ENCODE measurements around the gene ADD2.
"Not testable (repeated sequence)": the region's sequence is repeated elsewhere in the genome, so short reads cannot be mapped to it uniquely, and the experiment has no call there.

ADD2 gene, protein sequence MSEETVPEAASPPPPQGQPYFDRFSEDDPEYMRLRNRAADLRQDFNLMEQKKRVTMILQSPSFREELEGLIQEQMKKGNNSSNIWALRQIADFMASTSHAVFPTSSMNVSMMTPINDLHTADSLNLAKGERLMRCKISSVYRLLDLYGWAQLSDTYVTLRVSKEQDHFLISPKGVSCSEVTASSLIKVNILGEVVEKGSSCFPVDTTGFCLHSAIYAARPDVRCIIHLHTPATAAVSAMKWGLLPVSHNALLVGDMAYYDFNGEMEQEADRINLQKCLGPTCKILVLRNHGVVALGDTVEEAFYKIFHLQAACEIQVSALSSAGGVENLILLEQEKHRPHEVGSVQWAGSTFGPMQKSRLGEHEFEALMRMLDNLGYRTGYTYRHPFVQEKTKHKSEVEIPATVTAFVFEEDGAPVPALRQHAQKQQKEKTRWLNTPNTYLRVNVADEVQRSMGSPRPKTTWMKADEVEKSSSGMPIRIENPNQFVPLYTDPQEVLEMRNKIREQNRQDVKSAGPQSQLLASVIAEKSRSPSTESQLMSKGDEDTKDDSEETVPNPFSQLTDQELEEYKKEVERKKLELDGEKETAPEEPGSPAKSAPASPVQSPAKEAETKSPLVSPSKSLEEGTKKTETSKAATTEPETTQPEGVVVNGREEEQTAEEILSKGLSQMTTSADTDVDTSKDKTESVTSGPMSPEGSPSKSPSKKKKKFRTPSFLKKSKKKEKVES

DNA sequence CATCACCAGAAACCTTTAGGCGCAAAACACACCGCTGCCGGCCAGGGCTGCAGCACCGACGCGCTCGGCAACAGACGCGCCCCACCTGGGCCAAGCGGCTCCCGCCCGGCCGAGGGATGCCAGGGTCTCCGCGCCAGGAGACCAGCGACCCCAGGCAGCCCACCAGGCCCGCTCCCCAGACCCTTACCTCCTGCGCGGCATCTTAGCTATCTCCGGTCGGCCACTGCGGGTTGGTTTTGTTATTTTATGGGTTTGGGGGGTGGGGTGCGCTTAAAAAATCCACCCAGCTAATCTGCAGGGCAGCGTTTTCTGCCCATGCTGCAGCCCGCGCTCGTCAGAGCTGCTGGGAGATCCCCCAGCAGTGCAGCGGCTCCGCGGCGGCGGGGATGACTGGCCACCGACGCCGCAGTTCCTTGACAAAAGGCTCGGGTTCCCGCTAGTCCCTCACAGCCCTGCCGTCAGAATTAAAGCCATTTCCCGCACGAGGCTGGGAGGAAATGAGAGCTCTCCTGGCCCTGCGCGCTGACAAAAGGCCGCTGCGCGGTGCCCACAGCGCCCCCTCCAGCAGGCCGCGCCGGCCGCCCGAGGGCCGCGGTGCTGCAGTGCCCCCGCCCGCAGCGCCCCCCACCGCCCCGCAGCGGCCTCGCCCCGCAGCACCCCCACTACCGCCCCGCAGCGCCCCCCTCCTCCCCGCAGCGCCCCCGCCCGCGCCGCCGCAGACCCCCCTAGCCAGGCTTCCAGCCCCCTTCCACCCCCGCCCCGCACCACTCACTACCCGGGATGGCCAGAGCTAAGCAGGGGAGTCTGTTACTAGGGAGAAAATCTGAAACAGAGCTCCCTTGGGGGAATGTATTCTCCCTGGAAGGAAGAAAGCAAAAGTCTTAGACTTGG lies at the start of gene ADD2:
TSS of gene ADD2 (minus strand) at position 502 of the 891 bp plus-strand sequence. CDS start 61,792 bp downstream, outside the sequence.
- DNase-seq (ENCODE audit: low read depth) = no peak

DNA sequence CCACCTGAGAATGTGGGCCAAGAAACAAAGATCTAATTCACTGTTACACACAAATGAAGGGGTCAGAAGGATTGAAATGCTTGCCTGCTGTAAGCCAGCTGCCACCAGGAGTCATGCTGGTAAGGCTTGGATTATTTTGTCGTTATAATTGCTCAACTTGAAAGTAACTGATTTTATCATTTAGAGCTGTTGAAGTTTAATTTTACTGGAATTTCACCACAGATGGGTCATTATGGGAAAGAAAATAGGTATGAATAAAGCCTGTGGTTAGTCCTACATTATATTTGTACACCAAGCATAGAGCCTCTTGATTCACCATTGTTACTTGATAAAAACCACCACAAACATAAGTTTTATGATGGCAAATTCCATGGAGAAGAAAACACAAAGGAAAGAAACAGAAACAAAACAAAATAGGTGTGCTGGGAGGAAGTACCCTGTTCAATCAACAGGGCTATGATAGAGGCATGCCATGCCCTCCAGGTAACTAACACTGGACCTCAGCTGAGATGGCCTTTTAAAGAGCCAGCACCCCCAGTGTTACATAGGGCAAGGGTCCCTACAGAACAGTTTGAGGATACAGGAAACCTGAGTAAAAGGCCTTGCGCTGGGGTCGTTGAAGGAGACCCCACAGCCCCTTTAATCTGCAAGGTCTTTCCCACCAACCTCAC lies 49.4 kb upstream of the ADD2 start:
- DNase-seq (ENCODE audit: low read depth) = no peak

DNA sequence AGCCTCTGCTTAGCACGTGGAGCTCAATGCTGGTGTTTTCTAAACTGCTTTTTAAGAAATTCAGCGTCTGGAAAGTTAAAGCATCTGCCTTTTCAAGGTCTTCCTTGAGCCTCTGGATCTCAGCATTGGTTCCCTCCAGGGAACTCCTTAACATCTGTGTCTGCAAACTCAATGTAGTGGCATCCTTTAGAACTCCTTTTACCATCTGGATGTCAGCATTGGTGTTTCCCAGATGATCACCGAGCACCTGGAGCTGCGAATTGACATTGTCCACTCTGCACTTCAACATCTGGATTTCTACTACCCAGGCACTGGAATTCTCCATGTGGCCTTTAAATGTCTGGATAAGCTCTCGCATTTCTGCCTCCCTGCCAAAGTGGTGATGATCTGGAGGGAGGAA lies 48.7 kb upstream of the ADD2 start:
- no peak for DNase-seq (ENCODE audit: low read depth)

DNA sequence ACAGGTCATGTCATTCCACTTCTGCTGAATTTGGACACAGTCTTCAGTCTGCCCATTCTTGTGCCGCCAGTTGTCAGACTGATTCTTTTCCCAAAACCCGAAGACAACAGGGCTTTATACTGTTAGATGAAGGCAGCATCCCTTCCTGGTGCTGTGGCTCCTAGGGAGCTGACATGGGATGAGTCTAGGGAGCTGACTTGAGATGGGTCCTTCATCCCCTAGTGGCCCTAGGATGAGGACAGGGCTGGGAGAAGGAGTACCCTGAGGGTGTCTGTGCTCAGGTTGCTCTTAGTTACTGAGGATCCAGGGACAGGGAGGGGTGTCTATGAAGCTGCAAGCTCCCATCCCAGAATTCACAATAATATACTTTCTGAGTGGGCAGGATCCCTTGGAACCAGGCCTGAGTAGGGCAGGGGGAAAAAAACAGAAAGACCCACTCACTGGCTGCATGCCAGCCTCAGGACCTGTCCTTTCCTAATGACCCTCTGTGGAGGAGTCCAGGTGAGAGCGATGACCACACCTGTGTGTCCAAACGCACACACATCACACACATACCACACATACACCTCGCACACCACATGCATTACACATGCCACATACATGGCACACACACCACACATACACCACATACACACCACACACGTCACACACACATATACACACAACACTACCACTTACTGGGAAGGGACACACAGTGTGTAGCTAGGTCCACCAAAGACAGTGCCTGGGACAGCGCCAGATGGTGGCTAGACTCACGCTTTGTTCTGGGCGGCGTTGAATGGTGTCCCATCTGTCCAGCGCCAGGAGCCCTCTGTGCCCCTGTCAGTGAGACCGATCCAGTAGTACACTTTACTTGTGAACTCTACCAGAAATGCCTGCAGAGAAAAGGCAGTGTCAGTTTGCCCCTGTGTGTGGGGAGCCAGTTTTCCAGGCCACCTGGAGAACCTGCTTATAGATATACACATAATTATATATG lies 41.3 kb upstream of the ADD2 start:
- no peak for DNase-seq (ENCODE audit: low read depth)

DNA sequence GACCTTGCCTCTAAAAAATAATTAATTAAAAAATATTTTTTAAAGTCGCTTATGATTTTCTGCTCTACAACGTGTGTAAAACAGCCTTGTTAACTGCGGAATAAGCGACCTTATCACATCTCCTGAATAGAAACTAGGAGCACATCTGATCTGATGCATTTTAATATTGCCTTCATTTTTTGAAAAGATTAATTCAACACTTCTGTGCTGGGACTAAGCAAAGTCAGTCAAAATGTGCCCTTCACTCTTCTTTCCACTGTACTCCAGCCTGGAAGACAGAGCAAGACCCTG lies 39.8 kb upstream of the ADD2 start:
- no peak for DNase-seq (ENCODE audit: low read depth)

DNA sequence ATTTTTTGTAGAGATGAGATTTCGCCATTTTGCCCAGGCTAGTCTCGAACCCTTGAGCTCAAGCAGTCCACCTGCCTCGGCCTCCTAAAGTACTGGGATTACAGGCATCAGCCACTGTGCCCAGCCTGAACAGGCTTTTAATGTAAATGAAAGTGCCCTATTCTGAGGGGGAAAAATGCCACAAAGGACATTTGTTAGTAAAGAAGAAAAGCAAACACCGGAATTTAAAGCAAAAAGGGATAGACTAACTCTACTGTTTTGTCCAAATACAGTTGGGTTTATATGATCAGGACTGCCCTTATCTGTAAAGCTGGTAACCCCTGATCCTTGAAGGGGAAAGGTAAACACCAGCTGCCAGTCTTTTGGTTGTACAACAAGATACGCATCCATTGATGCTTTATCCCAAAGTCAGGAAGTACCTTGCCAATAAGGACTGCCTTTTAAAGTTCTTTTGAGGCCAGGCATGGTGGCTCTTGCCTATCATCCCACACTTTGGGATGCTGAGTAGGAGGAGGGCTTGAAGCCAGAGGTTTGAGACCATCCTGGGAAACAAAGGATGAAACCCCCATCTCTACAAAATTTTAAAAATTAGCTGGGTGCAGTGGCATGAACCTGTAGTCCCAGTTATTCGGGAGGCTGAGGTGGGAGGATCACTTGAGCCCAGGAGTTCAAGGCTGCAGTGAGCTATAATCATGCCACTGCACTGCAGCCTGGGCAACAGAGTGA lies 39.3 kb upstream of the ADD2 start:
- no peak for DNase-seq (ENCODE audit: low read depth)

DNA sequence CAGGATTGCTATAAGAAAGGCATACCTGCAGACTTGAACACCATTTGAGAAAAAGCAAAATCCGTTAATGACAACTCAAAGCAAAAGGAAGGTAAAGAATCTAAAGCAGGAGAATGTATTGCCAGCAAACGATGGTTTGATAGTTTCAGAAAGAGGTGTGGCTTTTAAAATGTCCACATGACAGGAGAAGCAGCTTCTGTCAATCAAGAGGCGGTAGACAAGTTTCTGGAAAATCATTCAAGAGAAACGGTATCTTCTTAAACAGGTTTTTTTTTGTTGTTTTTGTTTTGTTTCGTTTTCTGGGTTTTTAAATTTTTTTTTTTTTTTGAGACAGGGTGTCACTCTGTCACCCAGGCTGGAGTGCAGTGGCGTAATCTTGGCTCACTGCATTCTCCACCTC lies 38.6 kb upstream of the ADD2 start:
- no peak for DNase-seq (ENCODE audit: low read depth)

DNA sequence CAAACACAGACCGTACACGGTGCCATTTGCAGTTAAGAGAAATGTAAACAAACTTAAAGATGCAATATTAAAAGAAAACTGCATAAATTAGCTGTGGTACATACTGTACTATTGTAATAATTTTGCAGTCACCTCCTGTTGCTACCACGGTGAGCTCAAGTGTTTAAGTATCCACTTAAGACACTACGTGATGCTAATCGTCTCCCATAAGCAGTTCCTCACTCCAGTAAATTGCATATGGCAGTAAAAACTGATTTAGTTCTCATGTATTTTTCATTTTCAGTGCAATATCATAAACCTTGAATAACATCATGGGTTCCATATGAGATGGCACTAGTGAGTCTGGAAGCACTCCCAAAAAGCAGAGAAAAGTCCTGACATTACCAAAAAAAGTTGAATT lies 38.0 kb upstream of the ADD2 start:
- DNase-seq (ENCODE audit: low read depth) = no peak

DNA sequence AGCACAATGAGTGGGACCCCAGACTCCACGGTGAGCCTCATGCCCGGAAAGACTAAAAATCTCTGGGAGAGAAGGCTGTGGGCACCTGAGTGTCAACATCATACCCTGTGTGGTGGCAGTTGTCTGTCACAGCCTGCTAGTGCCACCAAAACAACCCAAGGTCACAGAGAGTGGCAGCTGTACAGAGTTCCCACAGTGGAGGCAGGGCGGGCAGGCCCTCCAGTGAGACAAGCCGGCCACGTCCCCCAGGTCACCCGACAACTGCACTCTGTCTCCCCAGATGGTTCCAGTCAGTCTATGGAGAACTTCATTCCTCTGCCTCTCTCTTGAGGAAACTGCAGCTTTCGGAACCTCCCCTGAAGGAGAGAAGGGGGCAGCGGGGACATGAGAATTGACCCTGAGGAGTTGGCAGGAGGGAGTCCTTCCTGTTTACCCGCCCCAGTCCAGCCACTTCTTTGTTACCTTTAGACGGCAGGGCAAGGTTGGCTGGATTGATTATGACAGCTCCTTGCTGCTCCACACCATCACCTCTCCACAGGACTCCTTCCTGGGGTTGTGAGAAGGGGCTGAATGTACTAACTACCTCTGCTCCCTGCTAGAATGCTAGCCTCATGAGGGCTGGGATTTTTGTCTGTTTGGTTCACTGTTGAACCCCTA lies 33.7 kb upstream of the ADD2 start:
- DNase-seq (ENCODE audit: low read depth) = no peak

DNA sequence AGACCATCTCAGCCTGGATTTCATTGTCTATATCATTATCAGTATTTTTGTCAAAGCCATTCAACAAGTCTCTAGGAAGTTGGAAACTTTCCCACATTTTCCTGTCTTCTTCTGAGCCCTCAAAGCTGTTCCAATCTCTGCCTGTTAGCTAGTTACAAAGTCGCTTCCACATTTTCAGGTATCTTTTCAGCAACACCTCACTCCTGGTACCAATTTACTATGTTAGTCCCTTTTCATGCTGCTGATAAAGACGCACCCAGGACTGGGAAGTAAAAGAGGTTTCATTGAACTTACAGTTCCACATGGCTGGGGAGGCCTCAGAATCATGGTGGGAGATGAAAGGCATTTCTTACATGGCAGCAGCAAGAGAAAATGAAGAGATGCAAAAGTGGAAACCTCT lies 31.7 kb upstream of the ADD2 start:
- DNase-seq (ENCODE audit: low read depth) = no peak

DNA sequence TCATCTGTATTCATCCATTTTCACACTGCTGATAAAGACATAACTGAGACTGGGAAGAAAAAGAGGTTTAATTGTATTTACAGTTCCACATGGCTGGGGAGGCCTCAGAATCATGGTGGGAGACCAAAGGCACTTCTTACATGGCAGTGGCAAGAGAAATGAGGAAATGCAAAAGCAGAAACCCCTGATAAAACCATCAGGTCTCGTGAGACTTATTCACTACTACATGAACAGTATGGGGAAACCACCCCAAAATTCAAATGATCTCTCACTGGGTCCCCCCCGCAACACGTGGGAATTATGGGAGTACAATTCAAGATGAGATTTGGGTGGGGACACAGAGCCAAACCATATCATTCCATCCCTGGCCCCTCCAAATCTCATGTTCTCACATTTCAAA lies 30.0 kb upstream of the ADD2 start:
- DNase-seq (ENCODE audit: low read depth) = not testable (repeated sequence)

DNA sequence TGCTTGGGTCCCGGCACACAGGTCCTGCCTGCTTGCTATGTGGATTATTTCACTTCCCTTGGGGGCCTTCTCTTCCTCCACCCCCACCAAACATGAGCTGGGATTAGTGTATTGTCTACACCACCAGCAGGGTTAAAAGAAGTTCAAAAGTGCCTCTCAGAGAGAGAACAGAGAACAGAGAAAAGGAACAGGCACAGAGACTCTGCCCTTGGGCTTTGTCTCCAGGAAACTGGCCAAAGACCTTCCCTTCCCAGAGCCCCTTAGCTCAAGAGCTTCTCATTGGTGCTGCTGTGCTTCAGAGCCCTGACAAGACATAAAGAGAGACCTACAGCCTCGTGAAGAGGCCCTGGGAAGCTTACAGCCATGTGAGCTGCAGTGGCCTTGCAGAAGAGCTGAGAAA lies 29.5 kb upstream of the ADD2 start:
- no peak for DNase-seq (ENCODE audit: low read depth)

DNA sequence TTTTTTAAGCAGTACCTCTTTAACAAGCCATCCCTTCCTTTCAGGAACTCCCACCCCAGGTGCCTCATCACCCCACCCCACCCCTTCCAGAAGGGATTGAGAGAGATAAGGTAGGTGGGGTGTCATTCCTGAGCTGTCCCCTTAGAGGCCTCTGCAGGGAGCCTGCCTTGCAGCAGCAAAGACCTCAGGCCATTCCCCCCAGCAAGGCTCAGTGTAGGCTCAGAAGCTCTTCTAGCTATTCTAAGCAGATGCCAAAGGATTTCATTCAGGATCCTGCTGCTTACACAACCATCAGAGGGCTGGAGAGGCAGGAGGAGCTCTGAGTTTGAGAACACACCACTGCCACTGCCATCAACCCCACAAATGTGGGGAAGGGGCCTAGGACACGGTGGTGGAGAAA lies 28.3 kb upstream of the ADD2 start:
- no peak for DNase-seq (ENCODE audit: low read depth)

DNA sequence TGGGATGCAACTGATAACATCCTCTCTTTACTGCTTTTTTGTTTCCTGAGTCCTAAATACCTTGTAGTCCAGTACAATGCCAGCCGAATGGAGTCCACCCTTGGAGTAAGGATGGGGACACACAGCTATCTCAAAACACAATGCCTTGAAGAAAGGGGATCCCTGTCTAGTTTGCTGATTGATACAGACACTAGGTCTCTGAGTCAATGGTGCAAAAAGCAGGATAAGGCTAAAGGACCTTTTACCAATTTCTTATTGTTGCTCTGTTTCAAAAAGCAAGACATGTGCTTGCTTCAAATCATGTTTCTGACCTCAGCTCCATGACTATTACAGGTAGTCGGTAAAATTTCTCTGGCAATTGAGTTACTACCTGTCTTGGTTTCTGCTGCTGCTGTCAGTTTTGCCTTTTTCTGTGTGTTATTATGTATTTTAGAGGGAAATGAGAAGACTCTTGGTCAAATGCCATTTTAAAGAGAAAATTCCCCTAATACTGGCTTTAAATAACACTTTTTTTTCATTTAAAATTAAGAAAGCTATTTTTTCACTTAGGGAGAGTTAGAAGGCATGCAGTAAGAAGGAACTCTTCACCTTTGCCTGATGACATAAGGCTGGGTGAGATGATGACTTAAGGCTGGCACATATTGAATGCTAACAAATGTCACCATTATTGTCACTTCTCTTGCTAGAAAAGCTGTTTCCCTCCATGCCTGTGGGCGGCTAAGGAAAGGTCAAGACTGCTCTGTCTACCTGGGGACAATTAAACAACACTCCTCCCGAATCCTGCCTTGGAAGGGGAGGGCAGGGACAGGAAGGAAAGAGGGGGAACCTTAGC lies 27.4 kb upstream of the ADD2 start:
- no peak for DNase-seq (ENCODE audit: low read depth)

DNA sequence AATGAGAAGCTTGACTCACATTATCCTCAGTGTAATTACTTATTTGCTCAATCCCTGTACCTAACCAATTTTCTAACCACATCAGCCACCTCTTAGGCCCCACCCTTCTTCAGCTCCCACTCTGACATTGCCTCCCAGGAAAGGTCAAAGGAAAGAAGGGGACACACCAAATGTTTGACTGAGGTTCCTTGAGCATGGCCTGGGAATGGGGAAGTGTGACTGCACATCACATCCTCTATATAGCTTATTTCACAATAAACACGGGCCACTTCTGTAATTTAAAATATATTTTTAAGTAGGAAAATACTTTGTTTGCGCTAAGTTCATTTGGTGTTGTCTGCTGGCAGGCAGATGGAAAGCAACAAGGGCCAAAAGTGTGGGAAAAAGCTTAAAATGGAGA lies 25.4 kb upstream of the ADD2 start:
- DNase-seq (ENCODE audit: low read depth) = no peak

DNA sequence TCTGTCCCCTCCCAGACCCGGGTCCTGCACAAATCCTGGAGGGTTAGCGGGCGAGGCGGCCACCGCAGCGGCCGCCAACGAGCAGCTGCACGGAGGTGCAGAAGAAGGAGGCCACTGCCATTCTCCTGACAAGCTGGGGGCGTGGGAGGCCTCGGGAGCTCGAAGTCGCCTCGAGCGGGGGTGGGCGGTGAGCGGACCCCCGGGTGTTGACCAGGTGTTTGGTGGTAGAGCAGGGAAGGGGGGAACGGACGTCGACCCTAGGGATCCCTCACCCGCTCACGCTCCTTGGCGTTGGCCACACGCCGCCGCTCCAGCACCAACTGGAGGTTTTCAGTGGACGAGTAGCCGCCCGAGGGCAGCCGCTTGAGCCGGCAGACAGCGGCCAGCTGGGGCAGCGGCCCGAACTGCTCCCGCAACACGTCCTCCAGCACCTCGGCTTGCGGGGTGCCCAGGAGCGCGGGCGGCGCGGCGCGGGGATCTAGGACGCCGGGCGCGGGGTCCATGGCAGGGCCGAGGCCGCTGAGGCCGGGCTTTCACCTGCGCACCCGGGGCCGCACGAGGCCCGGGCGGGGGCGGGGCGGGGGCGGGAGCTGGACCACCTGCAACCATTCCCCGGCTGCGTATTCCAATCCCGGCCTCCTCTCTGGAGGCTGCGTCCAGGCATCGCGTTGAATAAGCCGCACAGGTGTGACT lies 22.3 kb upstream of the ADD2 start, which contains the start of gene FIGLA:
TSS of gene FIGLA (minus strand) at position 508 of the 693 bp plus-strand sequence. CDS start at position 503, 5 bp downstream.
- no peak for DNase-seq (ENCODE audit: low read depth)

DNA sequence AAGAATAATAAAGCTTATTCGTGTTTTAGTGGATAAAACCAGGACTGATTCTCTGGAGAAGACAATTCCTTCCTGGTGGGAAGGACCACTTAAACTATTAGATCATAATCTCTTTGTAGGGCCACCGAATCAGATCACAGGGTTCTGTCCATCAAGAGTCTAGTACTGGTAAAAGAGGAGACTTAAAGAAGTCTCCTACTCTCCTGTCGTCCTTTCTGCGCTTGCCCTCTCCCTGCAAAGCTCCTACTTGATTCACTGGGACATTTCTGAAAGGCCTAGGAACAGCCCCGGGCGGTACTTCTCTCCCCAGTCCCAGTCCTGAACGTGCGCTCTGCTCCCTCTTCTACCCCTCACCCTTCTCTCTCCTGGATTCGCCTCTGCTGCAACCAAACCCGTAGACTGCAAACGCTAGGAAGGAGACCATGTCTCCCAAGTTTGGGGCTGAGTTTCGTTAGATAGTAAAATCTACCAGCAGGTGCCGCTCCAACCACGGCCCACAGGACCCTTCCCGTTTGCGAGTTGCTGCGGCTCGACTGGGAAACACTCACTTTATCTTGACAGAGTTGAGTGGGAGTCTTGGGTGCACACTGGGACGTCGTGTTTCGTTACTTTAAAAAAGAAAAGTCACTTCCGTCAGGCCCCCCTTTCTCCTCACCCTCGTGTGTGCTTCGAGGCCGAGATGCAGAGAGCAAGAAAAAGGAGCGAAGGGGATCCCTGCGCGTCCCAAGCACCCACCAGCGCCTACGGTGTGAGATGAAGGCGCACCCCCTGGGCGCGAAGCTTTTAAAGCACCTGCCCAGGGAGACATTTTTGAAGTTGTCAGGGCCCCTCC lies 21.5 kb upstream of the ADD2 start:
- no peak for DNase-seq (ENCODE audit: low read depth)

Data from non-pigmented ciliary epithelial cell (primary cell).